Astrocyte (in vitro differentiated cells and primary cell): ENCODE results near the gene ICAM5. TPM values are rescaled to one million over a fixed set of nuclear protein-coding genes. Genes with fewer than 3 reads are reported as not detected.

Experiments
- DNase-seq: peaks from one replicate; pipeline ENCODE4 v3.0.0-alpha.2; 2010; ENCODE audit warnings: low read depth
- FAIRE-seq: peaks from 2 replicates; lab custom pipeline; 2011; peaks lifted over from hg19 to GRCh38; lab: Jason Lieb, UNC
- H2AFZ ChIP-seq: 2 replicates; pipeline ENCODE4 v1.6.0; 2012; ENCODE audit warnings: low read depth, low read length, inconsistent platforms
- H3K27ac ChIP-seq: 2 replicates; pipeline ENCODE4 v1.5.1; 2011; ENCODE audit warnings: low read depth, low read length, inconsistent platforms
- H3K27me3 ChIP-seq: 2 replicates; pipeline ENCODE4 v1.6.0; 2011; ENCODE audit warnings: low read length, inconsistent platforms; ENCODE audit not compliant: insufficient read depth
- H3K36me3 ChIP-seq: 2 replicates; pipeline ENCODE4 v1.5.1; 2011; ENCODE audit warnings: low read length, inconsistent platforms; ENCODE audit not compliant: insufficient read depth
- H3K4me1 ChIP-seq: 2 replicates; pipeline ENCODE4 v1.5.1; 2011; ENCODE audit warnings: low read length, inconsistent platforms; ENCODE audit not compliant: insufficient read depth
- H3K4me2 ChIP-seq: 2 replicates; pipeline ENCODE4 v1.6.0; 2012; ENCODE audit warnings: low read length, inconsistent platforms
- H3K4me3 ChIP-seq: 2 replicates; pipeline ENCODE4 v1.5.1; 2011; ENCODE audit warnings: low read depth, mild to moderate bottlenecking, low read length, inconsistent platforms; ENCODE audit not compliant: insufficient read depth
- H3K79me2 ChIP-seq: 2 replicates; pipeline ENCODE4 v1.6.0; 2012; ENCODE audit warnings: mild to moderate bottlenecking, low read length, inconsistent platforms; ENCODE audit not compliant: insufficient read depth
- H3K9ac ChIP-seq: 2 replicates; pipeline ENCODE4 v1.6.0; 2012; ENCODE audit warnings: mild to moderate bottlenecking, low read length, inconsistent platforms
- H3K9me3 ChIP-seq: 2 replicates; pipeline ENCODE4 v1.5.1; 2012; ENCODE audit warnings: low read depth, mild to moderate bottlenecking, low read length, inconsistent platforms; ENCODE audit not compliant: insufficient read depth
- H4K20me1 ChIP-seq: 2 replicates; pipeline ENCODE4 v1.6.0; 2012; ENCODE audit warnings: low read length, inconsistent platforms; ENCODE audit not compliant: insufficient read depth
- H3K27ac Mint-ChIP-seq: one replicate; pipeline ENCODE4 v1.8.0; 2021; ENCODE audit warnings: mild to moderate bottlenecking, mixed read lengths; ENCODE audit not compliant: unreplicated experiment
- H3K27me3 Mint-ChIP-seq: one replicate; pipeline ENCODE4 v1.8.0; 2021; ENCODE audit warnings: low read depth, mixed read lengths; ENCODE audit not compliant: unreplicated experiment
- H3K36me3 Mint-ChIP-seq: one replicate; pipeline ENCODE4 v1.8.0; 2021; ENCODE audit warnings: low read depth, mixed read lengths; ENCODE audit not compliant: unreplicated experiment
- H3K4me1 Mint-ChIP-seq: one replicate; pipeline ENCODE4 v1.8.0; 2021; ENCODE audit warnings: low read depth, mixed read lengths; ENCODE audit not compliant: unreplicated experiment
- H3K4me3 Mint-ChIP-seq: one replicate; pipeline ENCODE4 v1.8.0; 2021; ENCODE audit warnings: mild to moderate bottlenecking, moderate library complexity, mixed read lengths; ENCODE audit not compliant: unreplicated experiment
- H3K9me3 Mint-ChIP-seq: one replicate; pipeline ENCODE4 v1.8.0; 2021; ENCODE audit warnings: mild to moderate bottlenecking, mixed read lengths; ENCODE audit not compliant: unreplicated experiment
- CTCF ChIP-seq: IDR thresholded peaks from 2 replicates; pipeline ENCODE4 v1.5.1; 2011; ENCODE audit warnings: low read depth, mild to moderate bottlenecking, inconsistent platforms, low read length, moderate library complexity; ENCODE audit not compliant: insufficient read depth
- EZH2 ChIP-seq: IDR thresholded peaks from 2 replicates; pipeline ENCODE4 v1.6.1; 2012; ENCODE audit warnings: mild to moderate bottlenecking, low read length, inconsistent platforms; ENCODE audit not compliant: insufficient read depth
- total RNA-seq: library from RNA; stranded (reverse); gene quantifications from 2 replicates; pipeline ENCODE4 v1.2.1, GENCODE V29; 2021

The ICAM5 gene
- total RNA-seq, 1 donor from 2014 or later: 0.07 TPM

GRCh38 chr19:10266706-10267105 lies 23.0 kb upstream of the ICAM5 start:
- Histone ChIP-seq H3K36me3 (no peaks in the 10 kb centered on the region), H4K20me1 (no peaks in the 10 kb centered on the region), H3K4me1 (peaks cover 12% of the 10 kb centered on the region), H2AFZ (no peak overlapping the region), H3K27ac (no peak overlapping the region), H3K9ac (no peak overlapping the region), H3K27me3 (peaks cover 9% of the 10 kb centered on the region), H3K4me3 (no peak overlapping the region), H3K79me2 (no peaks in the 10 kb centered on the region), H3K9me3 (no peaks in the 10 kb centered on the region), H3K4me2 (no peak overlapping the region)
- Mint-ChIP-seq H3K27me3 (peaks cover 4% of the 10 kb centered on the region), H3K4me3 (no peak overlapping the region), H3K36me3 (no peaks in the 10 kb centered on the region), H3K4me1 (no peaks in the 10 kb centered on the region), H3K27ac (no peak overlapping the region), H3K9me3 (no peaks in the 10 kb centered on the region)
- TF ChIP-seq CTCF: no peak
- no peak for TF ChIP-seq EZH2
- FAIRE-seq (no peak), DNase-seq (no peak)

GRCh38 chr19:10268071-10268470 lies 21.7 kb upstream of the ICAM5 start:
- H3K79me2 ChIP-seq: no peaks in the 10 kb centered on the region
- FAIRE-seq (no peak), DNase-seq (no peak)
- Mint-ChIP-seq H3K27ac (no peak overlapping the region), H3K4me1 (no peaks in the 10 kb centered on the region), H3K9me3 (no peaks in the 10 kb centered on the region), H3K4me3 (no peak overlapping the region), H3K27me3 (peaks cover 13% of the 10 kb centered on the region), H3K36me3 (no peaks in the 10 kb centered on the region)
- H3K4me1 ChIP-seq: peaks cover 12% of the 10 kb centered on the region
- H4K20me1 ChIP-seq: no peaks in the 10 kb centered on the region
- H3K27me3 ChIP-seq: peaks cover 9% of the 10 kb centered on the region
- TF ChIP-seq CTCF: no peak
- no peak for TF ChIP-seq EZH2
- no peaks in the 10 kb centered on the region for H3K36me3 ChIP-seq
- no peak overlapping the region for H2AFZ ChIP-seq
- no peak overlapping the region for H3K4me3 ChIP-seq
- H3K27ac ChIP-seq: no peak overlapping the region
- no peak overlapping the region for H3K4me2 ChIP-seq
- no peak overlapping the region for H3K9ac ChIP-seq
- no peaks in the 10 kb centered on the region for H3K9me3 ChIP-seq

GRCh38 chr19:10269333-10270179 lies 20.2 kb upstream of the ICAM5 start:
- H3K4me2 ChIP-seq: peak overlapping the region; percentile 76

More at GRCh38 chr19:10269333-10270179, 20.2 kb upstream of the ICAM5 start:
- Histone ChIP-seq H3K27me3 (peaks cover 10% of the 10 kb centered on the region), H3K79me2 (no peaks in the 10 kb centered on the region), H3K27ac (no peak overlapping the region), H2AFZ (peak overlapping the region; percentile 32), H3K36me3 (no peaks in the 10 kb centered on the region), H3K9me3 (no peaks in the 10 kb centered on the region), H3K4me1 (peaks cover 12% of the 10 kb centered on the region), H3K9ac (peak overlapping the region; percentile 29), H3K4me3 (no peak overlapping the region), H4K20me1 (no peaks in the 10 kb centered on the region)
- TF ChIP-seq CTCF (peak; percentile 72), EZH2 (no peak)
- Mint-ChIP-seq H3K9me3 (no peaks in the 10 kb centered on the region), H3K36me3 (no peaks in the 10 kb centered on the region), H3K27ac (no peak overlapping the region), H3K27me3 (peaks cover 19% of the 10 kb centered on the region), H3K4me1 (no peaks in the 10 kb centered on the region), H3K4me3 (no peak overlapping the region)
- DNase-seq: no peak
- FAIRE-seq: no peak
